Fibroblast of upper back skin (primary cell): ENCODE data around the gene TMIGD2.
A peak's percentile ranks its signal among the peaks of the same experiment; 100 is the strongest.
"Not testable (repeated sequence)": the region's sequence is repeated elsewhere in the genome, so short reads cannot be mapped to it uniquely, and the experiment has no call there.

Experiments used
- DNase-seq: peaks from one replicate; pipeline ENCODE4 v3.0.0-alpha.2; 2013

The TMIGD2 gene, protein sequence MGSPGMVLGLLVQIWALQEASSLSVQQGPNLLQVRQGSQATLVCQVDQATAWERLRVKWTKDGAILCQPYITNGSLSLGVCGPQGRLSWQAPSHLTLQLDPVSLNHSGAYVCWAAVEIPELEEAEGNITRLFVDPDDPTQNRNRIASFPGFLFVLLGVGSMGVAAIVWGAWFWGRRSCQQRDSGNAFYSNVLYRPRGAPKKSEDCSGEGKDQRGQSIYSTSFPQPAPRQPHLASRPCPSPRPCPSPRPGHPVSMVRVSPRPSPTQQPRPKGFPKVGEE

DNA sequence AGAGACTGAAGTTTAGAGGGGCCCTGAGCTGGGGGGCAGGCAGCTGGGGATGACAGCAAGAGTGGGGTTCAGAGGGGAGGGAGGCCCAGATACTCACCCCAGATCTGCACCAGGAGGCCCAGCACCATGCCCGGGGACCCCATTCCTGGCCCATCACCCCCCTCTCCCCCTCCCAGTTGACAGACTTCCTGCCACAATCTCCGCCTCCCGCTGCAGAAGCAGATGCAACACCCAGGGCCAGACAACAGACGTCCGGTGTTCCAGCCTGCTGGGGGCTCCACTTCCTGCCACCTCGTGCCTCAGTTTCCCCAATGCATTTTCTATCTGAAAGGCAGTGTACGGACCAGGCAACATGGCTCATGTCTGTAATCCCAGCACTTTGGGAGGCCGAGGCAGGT, at the start of gene TMIGD2:
Gene TMIGD2, minus strand, starts transcription at position 147 of the 398 bp plus-strand sequence. Its CDS starts 4 bp downstream, at position 143.
- DNase-seq: no peak

DNA sequence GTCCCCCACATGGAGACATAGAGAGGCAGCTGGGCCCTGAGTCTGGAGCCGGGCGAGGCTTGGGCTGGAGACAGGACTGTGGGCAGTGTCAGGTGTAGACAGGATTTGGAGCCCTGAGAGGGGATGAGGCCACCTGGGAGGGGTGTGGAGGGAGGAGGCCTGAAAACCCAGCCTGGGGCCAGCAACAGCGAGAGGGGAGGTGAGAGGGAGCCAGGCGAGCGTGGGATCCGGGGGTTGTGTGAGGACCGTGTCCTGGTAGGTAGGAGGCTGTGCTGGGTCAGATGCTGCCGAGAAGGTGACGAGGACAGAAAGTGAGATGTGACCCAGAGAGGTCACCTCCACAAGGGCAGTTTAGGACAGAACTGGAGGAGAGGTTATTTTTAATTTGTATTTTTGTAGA, 48.5 kb upstream of the TMIGD2 start:
- no peak for DNase-seq

DNA sequence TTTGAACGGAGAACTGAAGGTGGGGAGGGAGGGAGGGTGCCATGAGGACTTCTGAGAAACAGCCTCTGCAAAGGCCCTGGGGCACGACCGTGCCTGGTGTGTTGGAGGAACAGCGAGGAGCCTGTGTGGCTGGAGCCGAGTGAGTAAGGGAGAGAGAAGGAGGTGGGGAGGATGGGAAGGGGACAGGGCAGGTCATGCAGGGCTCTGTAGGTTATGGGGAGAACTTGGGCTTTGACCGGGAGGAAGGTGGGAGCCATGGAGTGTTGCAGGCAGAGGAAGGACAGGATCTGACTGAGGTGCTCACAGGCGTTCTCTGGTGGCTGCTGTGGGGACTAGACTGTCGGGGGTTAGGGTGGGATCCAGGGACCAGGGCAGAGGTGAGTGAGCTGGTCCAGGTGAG, 47.9 kb upstream of the TMIGD2 start:
- no peak for DNase-seq

DNA sequence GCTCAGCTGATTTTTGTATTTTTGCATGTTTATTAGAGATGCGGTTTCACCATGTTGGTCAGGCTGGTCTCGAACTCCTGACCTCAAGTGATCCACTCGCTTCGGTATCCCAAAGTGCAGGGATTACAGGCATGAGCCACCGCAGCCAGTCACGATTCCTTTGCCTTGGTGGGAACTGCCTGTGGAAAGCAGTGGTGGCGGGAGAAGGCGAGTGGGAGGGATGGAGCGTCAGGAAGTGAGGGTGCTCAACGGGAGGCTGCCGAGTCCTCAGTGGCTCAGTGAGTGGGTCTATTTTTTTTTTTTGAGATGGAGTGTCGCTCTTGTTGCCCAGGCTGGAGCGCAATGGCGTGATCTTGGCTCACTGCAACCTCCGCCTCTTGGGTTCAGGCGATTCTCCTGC, 47.0 kb upstream of the TMIGD2 start:
- not testable (repeated sequence) for DNase-seq

DNA sequence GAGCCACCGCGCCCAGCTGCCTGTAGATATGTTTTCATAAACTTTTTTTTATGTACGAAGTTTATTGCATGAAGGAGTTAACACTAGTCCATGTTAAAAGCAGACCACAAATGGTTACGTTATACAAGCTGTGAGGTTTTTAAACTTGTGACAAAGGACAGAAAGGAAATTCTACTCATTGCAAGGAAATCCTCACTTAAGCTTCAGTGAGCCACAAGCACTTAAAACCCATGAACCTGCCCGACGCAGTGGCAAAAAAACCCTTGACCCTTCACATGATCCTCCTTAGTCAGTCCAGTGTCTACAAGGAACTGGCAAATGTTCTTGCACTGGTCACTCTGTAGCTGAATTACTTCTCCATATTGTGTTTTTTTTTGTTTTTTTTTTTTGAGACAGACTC, 45.3 kb upstream of the TMIGD2 start:
- DNase-seq: no peak

DNA sequence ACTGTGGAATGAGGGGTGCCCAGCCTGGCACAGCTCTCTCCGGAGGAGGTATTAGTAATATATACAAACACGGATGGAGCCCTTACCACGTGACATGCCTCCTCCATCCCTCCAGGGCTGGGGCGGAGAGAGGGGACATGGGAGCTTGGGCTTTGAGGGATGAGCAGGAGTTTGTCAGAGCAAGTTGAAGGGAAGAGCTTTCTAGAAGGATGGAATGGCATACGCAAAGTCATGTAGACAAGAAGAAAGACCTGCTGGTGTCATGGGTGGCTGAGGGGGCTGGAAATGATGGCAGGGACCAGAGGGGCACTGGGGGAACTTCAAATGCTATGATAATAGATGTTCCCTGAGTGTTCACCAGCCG, 43.8 kb upstream of the TMIGD2 start:
- DNase-seq: no peak

DNA sequence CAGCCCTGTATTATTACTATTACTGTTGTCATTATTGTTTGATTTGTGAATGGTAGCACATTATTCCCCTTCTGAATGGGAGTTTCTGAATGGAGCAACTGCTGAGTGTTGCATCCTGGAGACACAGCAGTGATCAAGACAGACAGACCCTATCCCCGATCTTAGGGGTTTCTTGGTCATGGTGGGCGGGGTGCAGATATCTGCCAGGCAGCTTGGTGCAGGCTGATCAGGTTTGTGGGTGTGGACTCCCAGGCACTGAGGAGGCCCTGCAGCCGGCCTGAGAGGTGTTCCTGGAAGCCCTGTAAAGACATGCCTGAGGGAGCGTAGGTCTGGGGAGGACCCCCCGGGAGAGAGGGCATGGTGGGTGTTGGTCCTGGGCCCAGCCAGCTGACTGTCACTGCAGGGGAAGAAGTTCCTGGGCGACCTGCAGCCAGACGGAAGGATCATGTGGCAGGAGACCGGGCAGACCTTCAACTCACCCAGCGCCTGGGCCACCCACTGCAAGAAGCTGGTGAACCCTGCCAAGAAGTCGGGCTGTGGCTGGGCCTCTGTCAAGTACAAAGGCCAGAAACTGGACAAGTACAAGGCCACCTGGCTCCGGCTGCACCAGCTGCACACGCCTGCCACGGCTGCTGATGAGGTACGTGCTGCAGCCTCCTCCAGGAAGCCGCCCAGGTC, 43.3 kb upstream of the TMIGD2 start:
- DNase-seq: no peak

DNA sequence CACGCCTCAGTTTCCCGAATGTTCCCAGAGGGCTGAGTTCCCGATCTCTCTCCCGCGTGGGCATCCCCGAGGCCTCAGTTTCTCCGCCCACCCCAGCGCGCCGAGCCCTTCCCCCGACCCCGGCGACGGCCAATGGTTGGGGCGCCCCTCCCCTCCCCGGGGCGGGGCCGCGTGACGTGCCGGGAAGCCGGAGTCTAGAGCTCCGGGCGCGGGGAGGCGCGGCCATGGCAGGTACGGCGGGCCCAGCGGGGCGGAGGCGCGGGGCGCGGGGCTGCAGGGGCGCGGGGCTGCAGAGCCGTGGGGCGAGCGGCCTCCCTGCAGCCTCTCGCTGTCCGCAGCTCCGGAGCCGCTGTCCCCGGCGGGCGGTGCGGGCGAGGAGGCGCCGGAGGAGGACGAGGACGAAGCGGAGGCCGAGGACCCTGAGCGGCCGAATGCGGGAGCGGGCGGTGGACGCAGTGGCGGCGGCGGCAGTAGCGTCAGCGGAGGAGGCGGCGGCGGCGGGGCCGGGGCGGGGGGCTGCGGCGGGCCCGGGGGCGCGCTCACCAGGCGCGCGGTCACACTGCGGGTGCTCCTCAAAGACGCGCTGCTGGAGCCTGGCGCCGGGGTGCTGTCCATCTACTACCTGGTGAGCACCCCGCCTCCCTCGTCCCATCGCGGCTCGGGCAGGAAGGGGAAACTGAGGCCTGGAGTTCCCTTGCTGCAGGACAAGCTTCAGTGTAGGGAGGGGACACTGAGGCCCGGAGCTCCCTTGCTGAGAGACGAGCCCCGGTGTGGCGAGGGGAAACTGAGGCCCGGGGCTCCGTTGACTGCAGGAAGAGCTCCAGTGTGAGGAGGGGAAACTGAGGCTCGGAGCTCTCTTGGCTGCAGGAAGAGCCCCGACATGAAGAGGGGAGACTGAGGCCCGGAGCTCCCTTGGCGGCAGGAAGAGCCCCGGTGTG, 41.5 kb upstream of the TMIGD2 start, which contains the start of gene MPND:
Gene MPND, plus strand, starts transcription at position 193 of the 938 bp plus-strand sequence. Its CDS starts 32 bp downstream, at position 225.
- peak; percentile 78 for DNase-seq

DNA sequence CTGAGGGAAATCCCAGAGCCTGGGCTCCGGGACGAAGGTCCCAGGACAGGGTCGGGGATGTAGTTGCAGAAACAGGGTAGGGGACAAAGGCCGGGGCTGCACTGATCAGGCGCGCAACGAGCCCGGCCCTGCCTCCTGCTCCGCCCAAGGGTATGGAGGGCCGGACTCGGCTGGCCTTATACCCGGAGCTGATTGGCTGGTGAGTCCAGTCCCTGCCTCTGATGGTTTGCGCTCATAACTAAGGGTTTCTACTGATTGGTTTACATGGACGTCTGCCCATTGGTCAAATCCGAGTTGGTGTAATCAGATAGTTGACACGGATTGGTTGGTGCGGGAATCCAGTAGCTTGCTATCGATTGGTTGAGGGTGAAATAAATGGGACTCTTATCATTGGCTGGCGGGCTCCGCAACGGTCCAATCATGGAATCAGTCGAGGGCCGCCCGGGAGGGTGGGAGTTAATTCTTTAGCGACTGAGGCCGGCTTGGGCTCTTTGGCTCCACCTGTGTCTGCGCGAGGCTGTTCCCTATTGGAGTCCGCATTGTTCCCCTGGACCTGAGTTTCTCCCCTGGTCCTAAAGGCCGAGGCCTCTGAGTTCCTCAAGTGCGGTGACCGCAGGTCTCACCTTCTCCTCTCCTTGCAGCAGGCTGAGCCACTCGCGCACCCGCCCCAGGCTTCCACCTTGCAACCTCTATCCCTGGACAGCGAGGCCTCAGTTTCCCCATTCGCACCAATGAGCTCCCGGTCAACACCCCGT, 40.6 kb upstream of the TMIGD2 start:
- peak; percentile 100 for DNase-seq

DNA sequence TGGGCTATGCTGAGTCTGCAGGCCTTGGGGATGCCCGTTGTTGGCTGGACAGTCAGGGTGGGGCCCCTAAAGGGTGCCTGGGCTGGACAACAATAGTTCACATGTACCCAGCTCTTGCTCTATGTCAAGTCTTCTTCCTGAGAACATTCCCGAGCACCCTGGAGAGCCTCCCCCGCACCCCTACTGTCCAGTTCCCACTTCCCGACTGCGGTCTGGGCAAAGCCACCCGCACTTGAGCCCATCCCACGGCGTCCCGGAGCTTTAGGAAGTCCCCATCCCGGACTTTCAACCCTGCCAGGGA, 40.1 kb upstream of the TMIGD2 start:
- DNase-seq: no peak

DNA sequence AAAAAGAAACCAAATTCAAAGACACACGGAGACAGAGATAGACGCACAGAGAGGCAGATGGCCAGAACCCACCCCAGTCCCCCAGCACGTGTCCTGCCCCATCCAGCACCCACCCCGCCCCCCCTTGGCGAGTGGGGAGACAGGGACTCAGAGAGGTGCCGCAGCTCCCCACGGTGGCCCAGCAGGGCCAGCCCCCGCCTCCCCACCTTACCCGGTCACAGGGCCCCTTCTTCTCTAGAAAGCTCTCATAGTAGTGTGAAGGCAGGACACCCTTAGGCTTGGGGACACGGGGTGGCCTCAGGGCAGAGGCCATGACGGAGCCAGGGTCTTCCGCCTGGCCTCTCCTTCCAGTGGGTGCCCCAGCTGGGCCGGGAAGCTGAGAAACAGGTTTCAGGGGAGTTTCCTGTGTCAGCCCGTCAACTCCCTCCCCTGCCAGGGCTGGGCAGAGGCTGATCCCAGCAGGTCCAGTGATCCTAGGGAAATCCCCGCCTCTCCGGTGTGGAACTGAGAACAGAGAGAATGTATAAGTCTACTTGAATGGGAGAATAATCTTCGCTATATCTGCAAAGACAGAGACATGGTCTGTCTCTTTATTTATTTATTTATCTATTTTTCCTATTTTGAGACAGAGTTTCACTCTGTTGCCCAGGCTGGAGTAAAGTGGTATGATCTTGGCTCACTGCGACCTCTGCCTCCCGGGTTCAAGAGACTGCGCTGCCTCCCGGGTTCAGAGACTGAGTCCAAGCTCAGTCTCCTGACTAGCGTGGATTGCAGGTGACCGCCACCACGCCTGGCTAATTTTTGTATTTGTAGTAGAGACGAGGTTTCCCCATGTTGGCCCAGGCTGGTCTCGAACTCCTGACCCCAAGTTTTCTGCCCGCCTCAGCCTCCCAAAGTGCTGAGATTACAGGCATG, 36.5 kb upstream of the TMIGD2 start, which contains the start of gene STAP2:
Gene STAP2, minus strand, starts transcription at position 387 of the 915 bp plus-strand sequence. Its CDS starts 74 bp downstream, at position 313.
- DNase-seq: no peak

DNA sequence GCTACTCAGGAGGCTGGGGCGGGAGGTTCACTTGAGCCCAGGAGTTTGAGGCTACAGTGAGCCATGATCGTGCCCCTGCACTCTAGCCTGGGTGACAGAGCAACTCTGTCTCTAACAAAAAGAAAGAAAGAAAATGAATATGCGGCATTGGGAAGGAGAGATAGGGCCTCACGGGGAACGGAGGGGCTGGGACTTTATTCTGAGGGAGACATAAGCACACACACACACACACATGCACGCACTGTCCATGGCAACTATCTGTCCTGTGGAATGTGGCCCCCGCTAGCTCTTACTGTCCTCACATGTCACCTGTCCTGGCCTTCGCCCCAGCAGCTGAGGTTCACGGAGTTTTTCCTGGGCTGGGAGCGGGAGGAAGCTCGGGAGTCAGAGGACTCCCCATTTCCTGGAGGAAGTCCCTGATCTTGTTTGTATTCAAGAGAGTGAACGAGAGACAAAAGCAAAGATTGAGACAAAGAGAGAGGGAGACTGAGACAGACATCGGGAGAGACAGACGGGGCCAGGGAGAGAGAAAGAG, 35.8 kb upstream of the TMIGD2 start:
- DNase-seq: no peak

DNA sequence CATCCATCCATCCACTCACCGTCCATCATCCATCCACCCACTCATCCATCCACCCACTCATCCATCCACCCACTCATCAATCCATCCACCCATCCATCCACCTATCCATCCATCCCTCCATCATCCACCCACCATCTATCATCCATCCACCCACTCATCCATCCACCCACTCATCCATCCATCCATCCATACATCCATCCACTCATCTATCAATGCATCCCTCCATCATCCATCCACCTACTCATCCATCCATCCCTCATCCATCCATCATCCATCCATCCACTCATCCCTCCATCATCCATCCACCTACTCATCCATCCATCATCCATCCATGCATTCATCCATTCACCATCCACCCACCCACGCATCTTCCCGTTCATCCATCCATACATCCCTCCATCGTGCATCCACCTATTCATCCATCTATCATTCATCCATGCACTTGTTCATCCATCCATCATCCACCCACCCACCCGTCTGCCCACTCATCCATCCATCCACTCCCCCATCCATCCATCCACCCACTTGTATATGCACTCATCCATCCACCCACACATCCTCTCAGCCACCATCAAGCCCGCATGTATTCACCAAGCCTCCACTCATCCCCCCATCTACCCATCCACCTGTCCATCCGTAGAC, 32.9 kb upstream of the TMIGD2 start:
- DNase-seq: no peak

DNA sequence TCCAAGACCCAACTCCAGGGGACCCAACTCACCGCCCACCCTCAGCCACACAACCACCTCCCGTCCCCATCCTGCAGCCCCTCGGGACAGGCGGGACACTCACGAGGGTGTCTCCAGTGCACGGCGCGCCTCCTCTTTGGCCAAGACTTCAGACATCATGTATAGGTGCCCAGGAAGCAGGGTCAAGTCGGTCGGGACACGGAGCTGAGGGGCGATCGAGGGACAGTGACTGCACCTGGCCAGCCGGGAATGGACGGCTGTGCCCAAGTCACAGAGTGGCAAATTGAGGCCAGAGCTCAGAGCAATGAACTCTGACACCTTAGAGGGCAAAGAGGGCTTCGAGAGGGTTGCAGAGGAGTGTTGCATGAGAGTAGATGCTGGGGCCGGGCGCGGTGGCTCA, 27.7 kb upstream of the TMIGD2 start:
- DNase-seq: no peak

DNA sequence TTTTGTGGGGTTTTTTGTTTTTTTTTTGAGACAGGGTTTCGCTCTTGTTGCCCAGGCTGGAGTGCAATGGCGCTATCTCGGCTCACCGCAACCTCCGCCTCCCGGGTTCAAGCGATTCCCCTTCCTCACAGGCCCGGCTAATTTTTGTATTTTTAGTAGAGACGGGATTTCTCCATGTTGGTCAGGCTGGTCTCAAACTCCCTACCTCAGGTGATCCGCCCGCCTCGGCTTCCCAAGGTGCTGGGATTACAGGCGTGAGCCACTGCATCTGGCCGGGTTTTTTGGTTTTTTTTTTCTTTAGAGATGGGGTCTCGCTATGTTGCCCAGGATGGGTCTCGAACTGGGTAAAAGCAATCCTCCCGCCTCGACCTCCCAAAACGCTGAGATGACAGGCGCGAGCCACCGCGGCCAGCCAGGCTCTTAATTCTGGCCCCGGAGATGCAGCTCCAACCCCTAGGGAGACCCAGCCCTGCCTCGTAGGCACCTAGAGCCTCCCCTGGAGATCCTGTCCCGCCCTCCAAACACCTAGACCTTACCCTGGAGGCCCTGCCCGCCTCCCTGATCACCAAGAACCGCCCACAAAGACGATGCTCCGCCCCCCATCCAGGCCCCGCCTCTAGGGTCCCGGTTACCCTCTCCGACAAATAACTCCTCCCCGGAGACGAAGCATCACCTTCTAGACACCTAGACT, 26.9 kb upstream of the TMIGD2 start:
- not testable (repeated sequence) for DNase-seq

DNA sequence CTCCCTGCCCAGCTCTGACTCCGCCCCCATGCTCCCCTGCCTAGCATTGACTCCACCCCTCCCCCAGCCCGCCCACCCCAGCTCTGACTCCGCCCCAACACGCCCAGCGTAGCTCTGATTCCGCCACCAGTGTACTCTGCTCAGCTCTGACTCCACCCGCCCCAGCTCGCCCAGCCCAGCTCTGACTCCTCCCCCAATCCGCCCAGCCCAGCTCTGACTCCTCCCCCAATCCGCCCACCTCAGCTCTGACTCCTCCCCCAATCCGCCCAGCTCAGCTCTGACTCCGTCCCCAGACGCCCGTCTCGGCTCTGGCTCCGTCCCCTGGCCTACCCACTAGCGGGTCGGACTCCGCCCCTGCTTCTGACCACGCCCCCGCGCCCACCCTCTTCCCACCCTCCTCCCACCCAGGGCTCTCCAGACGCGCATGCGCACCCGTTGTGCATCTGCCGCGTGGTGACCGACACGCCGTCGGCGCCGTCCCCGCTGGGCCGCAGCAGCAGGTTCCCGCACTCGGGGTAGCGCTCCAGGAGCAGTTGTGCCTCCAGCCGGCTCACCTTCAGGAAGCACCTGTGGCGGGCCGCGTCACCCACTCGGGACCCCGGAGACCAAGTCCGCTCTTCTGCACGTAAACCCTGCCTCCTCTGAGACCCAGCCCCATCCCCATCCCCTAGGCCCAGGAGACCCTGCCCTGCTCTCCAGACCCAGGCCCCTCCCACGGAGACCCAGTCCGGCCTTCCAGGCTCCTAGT, 26.2 kb upstream of the TMIGD2 start:
- DNase-seq: peak; percentile 96

DNA sequence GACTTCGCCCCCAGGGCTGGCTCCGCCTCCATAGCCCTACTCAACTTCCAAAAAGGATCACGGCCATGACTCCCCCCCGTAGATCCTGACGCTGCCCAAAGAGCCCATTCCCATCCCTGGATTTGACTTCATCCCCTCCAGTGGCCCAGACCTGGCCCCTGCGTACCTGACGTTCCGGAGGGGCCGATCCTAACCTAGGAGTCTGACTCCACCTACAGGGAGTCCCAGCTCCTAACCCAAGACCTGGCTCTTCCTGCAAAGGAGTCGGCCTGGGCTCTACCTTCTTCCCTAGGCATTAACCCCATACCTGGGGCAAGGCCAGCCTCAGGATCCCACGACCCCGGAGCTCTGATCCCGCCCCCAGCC, 25.7 kb upstream of the TMIGD2 start:
- DNase-seq: no peak

DNA sequence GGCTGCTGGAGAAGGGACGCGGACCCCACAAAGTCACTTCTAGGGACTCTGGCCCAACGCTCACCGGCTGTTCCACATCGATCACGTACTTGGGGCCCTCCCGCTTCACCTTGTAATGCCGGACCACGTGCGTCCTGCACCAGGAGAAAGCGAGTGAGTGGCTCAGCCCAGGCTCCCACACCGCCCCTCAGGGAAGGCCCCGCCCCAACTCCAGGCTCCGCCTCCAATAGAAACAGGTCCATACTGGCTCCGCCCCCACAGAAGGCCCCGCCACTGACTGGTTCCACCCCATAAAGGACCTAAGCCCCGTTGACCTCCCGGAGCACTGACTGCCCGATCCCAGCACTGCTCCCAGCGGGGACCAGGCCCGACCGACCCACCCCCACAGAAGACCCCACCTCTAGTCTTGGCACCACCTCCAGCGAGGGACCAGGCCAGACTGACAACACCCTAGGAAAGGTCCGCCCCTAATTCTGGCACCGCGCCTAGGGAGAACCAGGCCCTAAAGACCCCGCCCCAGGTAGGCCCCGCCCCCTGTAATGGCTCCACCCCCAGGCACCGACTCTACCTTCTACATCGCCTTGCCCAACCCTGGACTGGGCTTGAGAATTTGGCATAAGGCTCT, 25.2 kb upstream of the TMIGD2 start:
- DNase-seq: peak; percentile 53

DNA sequence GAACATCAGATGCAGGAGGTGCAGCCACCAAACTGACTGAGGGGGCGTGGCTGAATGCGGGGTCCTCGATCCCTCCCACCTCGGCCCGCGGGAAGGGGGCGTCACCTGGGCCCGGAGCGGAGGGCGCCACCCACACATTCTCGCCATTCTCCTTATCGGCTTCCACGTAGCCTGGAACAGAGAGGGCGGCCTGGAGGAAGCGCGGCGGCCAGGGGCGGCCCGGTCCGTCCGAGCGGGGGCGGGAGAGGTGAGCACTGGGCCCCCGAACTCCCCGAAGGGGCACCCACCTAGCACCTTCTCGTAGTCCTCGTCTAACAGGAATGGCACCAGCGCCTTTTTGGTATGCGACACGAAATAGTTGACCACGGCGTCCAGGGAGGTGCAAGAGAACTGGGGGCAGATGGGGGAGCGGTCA, 24.7 kb upstream of the TMIGD2 start:
- no peak for DNase-seq
